ENCODE data around the gene UBL4B.
A peak's percentile ranks its signal among the peaks of the same experiment; 100 is the strongest.

The UBL4B gene

DNA sequence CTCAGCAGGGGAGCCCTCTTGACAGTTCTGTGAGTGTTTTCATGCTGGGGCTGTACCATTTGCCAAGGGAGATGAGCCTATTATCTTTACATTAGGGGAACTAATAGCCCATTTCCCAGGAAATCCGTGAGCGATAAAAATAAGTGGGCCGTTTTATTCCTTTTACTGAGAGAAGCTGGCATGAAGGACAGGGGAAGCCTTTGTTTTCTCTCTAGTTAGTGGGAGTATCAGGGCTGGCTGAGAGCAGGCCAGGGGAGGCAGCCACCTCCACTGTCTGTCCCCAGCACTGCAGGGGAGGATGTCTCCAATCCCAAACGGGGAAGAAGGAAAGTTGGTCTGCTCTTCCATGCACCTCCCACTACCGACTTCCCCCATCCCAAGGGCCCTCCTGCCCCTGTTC is 2.5 kb downstream of the UBL4B start:
- ATAC-seq (no peak), DNase-seq (no peak)

DNA sequence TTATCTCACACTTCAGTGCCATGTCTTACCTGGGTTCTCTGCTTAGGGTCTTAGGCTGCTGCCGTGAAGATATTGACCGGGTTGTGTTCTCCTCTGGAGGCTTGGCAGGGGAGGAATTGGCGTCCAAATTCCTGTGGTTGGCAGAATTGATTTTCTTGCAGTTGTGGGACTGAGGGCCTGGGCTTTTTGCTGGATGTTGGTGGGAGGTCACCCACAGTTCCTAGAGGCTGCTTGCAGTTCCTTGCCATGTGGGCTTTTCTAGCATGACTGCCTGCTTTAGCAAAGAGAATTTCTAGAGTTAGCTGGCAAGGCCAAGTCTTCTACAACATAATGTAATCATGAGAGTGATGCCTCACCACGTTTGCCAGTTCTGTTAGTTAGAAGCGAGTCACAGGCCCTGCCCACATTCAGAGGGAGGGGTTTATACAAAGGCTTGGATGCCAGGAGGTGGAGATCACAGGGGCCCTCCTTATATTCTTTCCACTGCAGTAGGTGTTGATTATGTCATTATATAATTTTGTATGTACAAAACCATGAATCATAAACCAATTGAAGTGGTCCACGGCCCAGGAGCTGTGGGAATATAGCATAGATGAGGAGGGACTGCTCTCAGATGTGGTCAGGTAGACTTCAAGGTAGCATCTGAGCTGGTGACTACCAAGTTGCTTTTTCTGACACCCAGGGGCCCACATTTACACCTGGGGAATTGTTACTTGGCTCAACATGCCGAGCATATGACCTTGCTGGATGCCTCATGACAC is 6.6 kb downstream of the UBL4B start:
- DNase-seq (peak; percentile 22), ATAC-seq (peak; percentile 79)

DNA sequence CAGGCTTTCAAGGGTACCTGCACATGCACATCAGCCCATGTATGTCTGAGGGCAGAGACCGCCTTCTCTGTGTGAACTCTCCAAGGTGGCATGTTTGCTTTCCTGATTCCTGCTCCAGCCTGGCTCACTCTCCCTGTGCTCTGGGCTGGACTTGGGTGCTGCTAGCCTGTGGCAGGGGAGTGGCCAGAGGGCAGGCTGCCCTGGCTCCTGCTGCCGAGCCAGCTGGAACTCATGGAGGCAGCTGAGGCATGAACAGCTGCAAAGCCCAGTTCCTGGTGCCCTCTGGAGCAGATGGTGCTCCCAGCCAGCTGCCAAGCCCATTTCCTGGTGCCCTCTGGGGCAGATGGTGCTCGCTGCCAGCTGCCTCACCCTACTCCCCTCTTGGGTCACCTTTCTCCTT is 7.6 kb downstream of the UBL4B start:
- no peak for DNase-seq

DNA sequence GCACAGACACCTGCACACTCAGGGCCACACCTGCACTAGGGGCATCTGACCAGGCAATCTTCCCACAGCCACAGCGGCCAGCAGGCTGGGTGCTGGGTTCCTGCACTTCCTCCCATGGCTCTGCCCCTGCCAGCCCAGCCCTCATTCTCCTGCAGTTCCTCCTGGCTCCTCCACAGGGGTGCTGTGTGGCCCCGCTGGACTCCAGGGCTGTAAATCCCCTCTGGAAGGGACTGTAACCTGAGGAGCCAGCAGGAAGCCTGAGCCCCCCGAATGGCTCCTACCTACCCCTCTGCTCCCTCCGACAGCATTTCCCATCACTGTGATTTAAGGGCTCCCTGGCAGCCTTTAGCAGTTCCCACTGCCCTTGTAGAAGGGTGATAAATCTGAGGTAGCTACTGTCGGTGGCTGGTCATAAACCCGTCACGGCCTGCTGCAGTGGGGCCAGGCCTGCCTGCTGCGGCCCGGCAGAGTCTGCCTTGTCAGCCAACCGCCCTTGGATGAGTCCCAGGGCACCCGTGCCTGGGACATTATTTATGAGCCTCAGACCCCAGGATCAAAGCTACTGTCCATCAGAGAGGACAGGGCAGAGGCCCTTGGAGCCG is 8.8 kb downstream of the UBL4B start:
- ATAC-seq (no peak), DNase-seq (no peak)

More for the DNA sequence above, 7.6 kb downstream of the UBL4B start:
- ATAC-seq: no peak

DNA sequence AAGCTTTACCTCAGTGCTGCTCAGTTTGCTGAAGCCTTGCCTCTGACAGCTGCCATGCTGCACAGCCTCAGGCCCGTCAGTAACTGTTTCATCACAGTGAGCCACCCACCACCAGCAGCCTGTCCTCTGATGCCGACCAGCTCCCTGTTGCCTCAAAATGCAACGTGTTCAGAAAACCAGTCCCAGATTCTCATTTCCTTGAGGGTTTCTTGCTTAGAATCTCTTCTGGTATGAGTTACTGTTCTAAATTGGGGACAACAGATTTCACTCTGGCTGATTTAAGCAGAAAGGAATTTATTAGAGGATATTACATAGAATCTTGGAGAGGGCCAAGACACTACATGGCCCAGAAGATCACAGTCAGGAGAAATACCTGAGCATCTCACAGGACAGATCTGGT is 11.0 kb downstream of the UBL4B start:
- DNase-seq: no peak

DNA sequence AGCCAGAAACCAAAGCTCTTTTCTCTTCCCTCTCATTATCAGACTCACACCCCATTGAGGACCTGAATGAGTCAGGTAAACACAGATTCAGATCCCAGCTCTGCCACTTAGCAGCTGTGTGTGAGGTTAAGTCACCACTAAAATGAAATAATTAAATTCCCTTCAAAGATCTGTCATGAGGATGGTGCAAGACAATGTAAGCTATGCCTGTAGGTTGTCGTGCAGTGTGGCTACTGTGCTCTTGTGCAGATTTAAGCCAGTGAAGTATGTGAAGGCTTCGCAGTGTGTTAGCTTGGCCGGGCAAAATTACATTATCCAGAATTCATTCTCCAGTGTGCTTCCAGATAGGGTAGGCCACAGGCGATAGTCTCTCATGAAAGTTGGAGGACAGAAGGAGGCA is 13.6 kb downstream of the UBL4B start:
- DNase-seq (no peak), ATAC-seq (no peak)

More for the DNA sequence above, 11.0 kb downstream of the UBL4B start:
- ATAC-seq: no peak

DNA sequence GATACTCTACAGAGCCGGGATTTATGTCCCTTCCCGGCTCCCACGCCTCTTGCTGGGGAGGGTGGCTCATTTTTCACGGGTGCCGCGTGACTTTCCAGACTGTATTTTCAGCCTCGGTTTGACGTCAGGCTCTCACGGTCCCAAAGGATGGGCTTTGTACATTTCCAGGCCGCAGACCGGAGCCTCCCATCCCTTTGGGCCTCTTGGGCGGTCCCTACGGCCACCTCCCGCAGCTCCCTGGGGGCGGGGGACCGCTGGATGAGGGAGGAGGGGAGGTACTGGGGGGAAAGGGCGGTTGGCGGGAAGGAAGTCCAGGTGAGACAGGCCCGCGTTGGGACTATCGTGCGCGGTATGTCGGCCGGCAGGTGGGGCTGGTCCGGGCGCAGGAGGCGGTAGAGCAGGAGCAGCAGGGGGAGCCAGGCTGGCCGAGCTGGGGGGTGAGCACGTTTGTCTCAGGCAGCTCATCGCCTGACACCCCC is 17.9 kb downstream of the UBL4B start:
- no peak for ATAC-seq
- peak; percentile 19 for DNase-seq

DNA sequence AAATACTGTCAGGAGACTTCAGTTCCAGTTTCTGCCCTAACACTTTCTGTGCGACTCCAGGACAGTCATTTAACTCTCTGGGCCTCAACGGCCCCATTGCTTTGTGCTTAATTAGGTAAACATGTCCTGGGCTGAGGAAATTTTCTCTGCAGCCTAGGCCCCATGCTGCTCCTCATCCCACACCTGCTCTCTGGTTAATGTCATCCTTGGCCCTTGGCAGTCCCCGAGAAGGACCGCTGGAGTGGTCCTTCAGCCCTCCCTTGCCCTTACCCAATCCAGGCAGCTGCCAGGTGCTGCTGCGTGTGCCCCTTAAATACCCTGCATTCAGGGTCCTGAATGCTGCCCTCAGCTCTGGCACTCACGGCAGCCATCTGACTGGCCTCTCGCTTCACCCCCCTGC is 18.7 kb downstream of the UBL4B start:
- DNase-seq (no peak), ATAC-seq (no peak)

DNA sequence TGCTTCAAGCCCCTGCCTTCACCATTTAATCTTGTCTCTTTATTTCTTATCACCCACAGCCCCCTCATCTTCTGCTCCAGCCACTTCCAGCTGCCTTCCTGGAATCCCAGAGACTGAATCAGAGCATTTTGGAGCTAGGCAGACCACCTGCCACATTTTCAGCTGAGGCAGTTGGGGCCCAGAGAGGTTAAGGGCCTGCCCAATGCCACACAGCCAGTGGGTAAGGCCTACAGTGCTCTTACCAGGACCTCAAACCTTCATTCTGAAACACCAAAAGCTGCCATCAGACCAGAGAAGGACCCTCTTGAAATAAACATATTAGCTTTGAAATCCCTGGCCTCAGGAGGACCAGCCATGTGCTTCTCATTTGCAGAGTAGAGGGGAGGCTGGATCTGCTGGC is 20.4 kb downstream of the UBL4B start:
- DNase-seq (no peak), ATAC-seq (no peak)

DNA sequence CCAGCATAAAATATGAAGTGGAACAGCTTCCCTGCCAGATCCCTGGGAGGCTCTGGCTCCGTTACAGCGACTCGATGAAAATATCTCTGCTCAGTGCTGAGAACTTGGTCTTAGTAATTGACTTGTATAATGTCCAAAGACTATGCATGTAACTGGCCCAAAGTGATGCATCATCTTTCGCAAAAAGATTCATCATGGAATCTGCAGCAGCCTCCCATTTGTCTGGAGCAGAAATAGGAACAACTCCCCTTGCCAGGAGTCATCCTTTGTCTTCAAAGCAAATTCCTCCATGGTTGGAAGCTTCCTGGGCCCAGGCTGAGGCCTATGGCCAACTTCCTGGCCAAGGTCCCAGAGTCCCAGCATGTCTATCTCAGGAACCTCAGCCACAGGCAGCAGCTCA is 21.2 kb downstream of the UBL4B start:
- DNase-seq: no peak
- no peak for ATAC-seq

DNA sequence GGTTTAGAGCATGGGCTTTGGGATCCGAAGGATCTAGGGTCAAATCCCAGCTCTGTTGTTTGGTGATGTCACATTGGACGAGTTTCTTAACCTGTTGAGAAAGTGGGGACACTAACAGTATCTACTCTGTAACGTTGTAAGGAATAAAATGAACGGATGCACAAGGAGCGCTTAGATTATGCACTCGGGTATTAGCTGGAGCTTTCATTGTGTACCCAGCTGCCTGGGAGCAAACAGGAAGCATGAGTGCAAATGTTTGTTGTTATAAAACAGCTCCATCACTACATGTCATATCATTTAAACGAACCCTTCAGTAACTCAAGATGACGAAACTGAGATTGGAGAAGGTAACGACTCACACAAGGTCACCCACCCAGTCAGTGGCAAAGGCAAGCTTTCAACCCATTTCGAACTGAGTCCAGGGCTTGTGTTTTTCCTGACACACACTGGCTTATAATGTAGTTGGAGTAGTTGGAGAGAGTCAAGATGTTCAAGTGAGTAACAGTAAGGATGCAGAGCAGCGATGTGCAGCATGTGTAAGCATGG is 21.9 kb downstream of the UBL4B start:
- DNase-seq (no peak), ATAC-seq (no peak)

DNA sequence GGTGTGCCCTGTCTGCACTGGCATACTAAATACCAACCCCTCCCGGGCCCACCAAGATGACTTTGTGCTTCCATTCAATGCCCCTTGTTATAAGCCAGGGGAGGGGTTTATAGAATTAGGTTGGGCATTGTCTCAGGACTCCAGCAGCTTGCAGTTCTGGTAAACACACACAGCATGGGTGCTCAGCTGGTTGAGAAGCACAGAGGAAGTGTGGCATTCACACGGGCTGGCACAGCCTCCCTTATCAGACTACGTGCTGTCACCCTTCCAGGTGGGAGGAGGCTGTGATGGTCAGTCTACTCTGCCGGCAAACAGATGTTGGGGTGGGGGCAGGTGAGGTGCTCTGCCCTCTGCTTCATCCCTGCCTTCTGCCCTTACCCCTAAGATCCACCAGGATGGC is 23.0 kb downstream of the UBL4B start:
- ATAC-seq (no peak), DNase-seq (no peak)

DNA sequence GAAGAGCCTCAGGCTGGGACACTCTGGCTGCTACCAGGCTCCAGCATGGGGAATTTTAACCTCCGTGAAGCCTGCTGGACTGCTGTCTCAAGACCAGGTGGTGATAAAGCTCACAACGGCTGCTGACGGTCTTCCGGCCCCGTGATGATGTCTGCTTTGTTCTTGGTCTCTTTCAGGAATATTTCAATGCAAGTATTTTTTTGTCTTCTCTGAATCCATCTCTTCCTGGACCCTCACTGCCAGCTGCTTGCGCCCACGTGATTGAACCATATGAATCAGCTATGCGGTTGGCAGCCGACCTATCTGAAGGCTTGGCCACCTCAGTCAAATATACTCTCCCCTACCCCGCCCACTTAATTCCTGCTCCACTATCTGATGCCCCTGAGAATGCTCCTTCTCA is 23.4 kb downstream of the UBL4B start:
- no peak for ATAC-seq
- no peak for DNase-seq

DNA sequence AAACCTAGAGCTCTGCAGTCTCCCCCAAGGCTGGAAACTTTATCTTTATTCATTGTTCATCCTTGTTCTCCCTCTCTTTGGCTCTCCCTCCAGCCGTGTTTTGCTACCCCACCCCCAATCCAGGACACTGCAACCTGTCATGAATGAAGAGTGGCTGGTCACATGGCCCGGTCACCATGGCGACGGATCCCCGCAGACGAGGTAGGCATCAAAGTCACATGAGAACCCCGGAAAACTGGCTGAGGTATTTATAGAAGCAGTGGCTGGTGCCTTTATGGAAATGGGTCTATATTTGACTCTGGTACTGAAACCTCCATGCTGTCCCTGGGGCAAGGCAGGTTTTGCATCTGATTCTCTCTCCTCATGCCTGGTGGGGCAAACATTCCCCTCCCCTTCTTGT is 24.7 kb downstream of the UBL4B start:
- ATAC-seq (no peak), DNase-seq (peak; percentile 26)

DNA sequence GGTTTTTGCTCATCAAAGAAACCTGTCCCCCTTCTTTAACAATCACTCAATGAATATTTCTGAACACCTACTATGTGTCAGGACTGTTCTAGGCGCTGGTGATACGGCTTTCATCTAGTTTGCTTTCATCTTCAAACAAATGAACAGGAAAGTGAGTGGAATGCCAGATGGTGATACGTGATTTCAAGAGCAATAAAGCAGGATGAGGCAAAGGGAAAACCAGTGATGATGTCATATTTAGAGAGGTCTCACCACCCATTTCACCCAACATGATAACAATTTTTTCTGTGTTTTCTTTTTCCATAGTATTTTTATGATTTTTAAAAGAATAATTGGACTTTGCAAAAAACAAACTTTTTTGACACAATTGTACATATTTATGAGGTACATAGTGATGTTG is 26.7 kb downstream of the UBL4B start:
- no peak for DNase-seq
- ATAC-seq: no peak

DNA sequence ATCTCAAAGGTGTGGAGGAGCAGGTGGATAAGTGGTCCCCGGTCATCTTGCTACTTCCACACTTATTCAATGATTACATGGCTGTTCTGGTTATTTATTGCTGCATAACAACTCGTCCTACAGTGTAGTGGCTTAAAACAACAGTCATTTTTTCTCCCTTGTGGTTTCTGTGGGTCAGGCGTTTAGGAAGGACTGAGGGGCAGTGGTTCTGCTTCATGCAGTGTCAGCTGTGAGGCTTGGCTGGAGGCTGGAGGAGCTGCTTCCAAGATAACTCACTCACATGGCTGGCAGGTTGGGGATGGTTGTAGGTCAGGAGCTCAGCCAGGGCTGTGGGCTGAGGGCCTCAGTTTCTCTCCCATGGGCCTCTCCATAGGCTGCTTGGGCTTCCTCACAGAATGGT is 32.1 kb downstream of the UBL4B start:
- DNase-seq (no peak), ATAC-seq (no peak)

DNA sequence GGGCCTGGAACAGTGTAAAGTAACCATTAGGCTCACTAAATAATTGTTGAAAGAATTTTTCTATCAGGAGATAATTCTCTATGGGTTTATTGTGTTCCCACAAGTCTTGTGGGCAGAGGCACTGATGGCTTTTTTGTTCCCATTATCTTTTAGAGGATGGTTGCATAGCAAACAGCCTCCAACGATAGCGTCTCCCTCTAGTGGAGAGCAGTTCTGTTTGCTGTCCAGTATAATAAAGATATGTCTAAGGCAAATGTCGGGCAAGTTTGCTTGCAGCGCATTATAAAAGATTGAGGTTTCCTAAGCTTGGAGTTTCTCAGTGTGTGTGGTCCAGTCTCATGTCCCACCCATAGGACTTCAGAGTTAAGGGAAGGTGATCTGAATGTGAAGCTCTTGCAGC is 36.7 kb downstream of the UBL4B start:
- no peak for ATAC-seq
- no peak for DNase-seq

DNA sequence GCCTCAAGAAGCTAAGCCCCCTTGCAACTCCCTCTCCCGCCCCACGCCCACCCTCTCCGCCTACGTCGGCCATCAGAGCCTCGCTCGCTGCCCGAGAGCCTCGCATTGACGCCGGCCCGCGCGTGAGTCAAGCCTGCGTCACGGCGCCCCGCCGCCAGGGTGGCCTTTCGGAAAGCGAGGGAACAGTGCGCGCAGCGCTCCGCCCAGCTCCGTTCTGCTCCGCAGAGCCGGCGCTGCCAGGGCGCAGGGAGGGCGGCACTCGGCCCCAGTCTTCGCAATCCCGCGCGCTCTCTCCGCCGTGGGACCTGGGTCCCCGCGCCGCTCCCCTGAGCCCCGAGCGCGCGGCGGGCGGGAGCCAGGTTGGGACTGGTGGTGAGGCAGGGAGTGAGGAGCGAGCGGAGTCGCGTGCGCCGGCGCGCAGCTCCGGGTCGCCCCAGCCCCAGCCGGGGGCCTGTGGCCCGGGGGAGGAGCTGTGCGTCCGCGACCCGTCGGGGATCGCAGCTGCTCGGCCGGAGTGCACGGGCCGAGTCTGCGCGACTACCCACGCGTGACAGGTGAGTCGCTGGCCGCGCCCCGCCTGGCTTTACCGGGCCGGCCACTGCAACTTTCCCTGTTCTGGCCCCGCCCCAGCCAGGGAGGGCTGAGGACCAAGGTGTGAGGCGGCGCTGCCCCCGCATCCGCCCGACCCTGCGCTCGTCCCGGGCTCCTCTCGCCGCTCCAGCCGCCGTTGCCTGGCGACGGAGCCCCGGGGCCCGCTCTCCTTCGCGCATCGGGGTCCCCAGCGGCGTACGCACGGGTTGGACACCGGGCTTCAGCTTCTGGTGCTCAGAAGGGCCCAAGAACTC is 38.3 kb downstream of the UBL4B start, which contains the start of gene SLC6A17:
Gene SLC6A17, plus strand, starts transcription at position 165 of the 845 bp plus-strand sequence. CDS start 16,436 bp downstream, outside the sequence.
- ATAC-seq (peak; percentile 92), DNase-seq (peak; percentile 72)

DNA sequence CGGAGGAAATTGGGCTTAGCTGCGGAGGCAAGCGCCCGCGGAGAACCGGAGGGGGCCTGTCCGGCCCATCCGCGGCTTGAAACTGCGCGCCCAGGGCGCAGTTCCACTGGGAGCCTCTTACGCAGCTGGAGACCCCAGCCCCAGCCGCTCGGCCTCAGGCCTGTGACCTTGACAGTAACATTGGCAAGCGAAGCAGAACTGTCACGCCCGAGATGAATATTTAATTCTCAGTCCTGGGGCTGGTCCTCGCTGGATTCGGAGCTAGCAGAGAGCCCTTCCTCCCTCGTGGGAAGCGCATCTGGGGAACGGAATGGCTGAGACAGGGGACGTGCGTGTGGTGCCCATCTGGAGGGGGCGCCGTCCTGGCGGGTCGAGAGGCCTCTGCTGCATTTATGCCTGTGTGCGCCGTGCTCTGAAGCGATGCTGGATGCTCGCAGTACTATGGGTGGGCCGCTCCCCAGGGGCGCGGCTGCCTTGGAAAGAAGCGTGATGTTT is 39.0 kb downstream of the UBL4B start:
- ATAC-seq (no peak), DNase-seq (no peak)

DNA sequence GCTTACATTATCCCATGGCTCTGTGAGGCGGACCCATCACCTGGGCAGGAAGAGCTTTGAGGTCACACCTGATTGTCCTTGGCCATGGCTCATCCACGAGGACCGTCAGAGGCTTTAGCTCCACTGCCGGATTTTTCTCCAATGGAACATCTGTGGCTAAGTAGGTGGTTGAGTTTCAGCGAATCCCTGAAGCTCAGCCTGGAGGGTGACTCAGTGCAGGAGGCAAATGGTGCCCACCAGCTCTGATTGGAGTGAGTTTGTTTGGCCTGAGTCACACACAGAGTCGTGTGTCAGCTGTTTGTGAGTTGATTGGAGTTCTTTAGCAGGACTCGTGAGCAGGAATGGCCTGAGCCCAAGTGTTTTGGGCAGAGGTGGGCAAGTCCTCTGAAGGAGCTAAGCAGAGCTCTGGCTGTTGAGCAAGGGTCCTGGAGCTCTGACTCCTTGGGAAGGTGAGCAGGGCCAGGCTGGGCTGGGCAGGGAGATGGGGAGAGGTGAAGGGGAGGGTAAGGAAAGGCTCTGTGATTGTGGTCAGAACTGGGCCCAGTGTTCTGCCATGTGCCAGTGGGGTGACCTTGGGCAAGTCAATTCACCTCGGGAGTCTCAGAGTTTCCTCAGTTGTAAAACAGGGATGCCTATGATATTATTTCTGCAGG is 40.0 kb downstream of the UBL4B start:
- ATAC-seq (no peak), DNase-seq (no peak)

DNA sequence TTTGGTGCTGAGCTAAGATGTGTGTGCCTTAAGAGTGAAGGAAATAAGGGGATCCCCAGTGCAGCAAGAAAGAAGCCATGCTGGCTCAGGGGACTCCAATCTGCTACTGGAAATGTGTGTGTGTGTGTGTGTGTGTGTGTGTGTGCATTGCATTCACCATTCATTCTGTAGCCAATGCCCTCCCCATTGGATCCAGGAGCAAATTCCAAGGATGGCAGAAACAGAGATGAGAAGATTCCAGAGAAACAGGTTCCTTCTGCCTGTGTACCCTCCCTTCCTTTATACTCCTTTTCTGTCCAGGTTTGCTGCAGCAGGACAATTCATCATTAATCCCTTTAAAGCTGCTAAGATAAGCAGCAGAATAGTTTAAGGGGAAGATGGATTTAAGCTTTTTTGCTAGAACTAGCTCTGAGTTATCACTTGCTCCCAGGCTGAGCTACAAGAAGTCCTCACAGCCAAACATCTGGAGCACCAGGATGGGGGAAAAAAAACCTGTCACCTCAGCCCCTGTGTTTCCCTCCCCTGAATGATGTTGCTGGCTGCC is 41.2 kb downstream of the UBL4B start:
- ATAC-seq (no peak), DNase-seq (no peak)

All from stimulated activated naive CD8-positive, alpha-beta T cell treated with anti-CD3 and anti-CD28 coated beads, Interleukin-15, Interleukin-2, amounts not matched to agents 100 U/mL and 50 U/mL, for 24 hours (primary cell).